IMR-90 (cell line): ENCODE measurements around the gene REST.

Source experiments
- BHLHE40 ChIP-seq: fragments of 150-350 bp; IDR thresholded peaks from 2 replicates; pipeline ENCODE4 v1.6.1; 2016; ENCODE audit warnings: mild to moderate bottlenecking, low read depth, low read length
- CEBPB ChIP-seq: IDR thresholded peaks from 2 replicates; pipeline ENCODE4 v1.6.1; 2012; ENCODE audit warnings: low read depth, low read length, improper control_type of control experiment
- CTCF ChIP-seq: conservative IDR thresholded peaks from 2 replicates; pipeline ENCODE4 v1.5.1; 2012; ENCODE audit warnings: mild to moderate bottlenecking, low read depth, low read length, improper control_type of control experiment
- ELK1 ChIP-seq: fragments of 150-350 bp; IDR thresholded peaks from 2 replicates; pipeline ENCODE4 v1.6.1; 2016; ENCODE audit warnings: low read depth, mild to moderate bottlenecking, low read length, moderate library complexity, borderline replicate concordance
- FOS ChIP-seq: fragments of 150-350 bp; IDR thresholded peaks from 2 replicates; pipeline ENCODE4 v1.6.1; 2016; ENCODE audit warnings: low read depth, low read length
- MAFK ChIP-seq: IDR thresholded peaks from 2 replicates; pipeline ENCODE4 v1.6.1; 2012; ENCODE audit warnings: low read depth, low read length, improper control_type of control experiment
- MXI1 ChIP-seq: IDR thresholded peaks from 2 replicates; pipeline ENCODE4 v1.6.1; 2012; ENCODE audit warnings: low read depth, mild to moderate bottlenecking, low read length, moderate library complexity, borderline replicate concordance
- POLR2A ChIP-seq: IDR thresholded peaks from 2 replicates; pipeline ENCODE4 v1.6.1; 2012; ENCODE audit warnings: mild to moderate bottlenecking, low read depth, low read length
- RCOR1 ChIP-seq: IDR thresholded peaks from 2 replicates; pipeline ENCODE4 v1.6.1; 2012; ENCODE audit warnings: mild to moderate bottlenecking, low read length, improper control_type of control experiment; ENCODE audit not compliant: insufficient replicate concordance
- USF2 ChIP-seq: fragments of 150-350 bp; IDR thresholded peaks from 2 replicates; pipeline ENCODE4 v1.6.1; 2017; ENCODE audit warnings: mild to moderate bottlenecking, antibody characterized with exemption, low read length, low read depth

- TF ChIP-seq CTCF (no peak), POLR2A (no peak), FOS (no peak), ELK1 (no peak), MXI1 (no peak), USF2 (no peak), CEBPB (no peak), BHLHE40 (no peak), RCOR1 (no peak), MAFK (no peak)
Measured at GRCh38 chr4:56976283-56976836, 68.7 kb downstream of the REST start.
